NOMO-1 treated with dmso at 0.1 percent for 144 hours (cell line): ENCODE results near the gene C21orf91.

ENCODE experiments used
- DNase-seq: peaks from one replicate; lab custom pipeline; 2025; ENCODE audit not compliant: unreplicated experiment; lab: John Stamatoyannopoulos, UW

Gene C21orf91

GRCh38 chr21:17798796-17799195 is 20.4 kb downstream of the C21orf91 start:
- no peak for DNase-seq

- no peak for DNase-seq
These were observed 21.2 kb downstream of the C21orf91 start for GRCh38 chr21:17797967-17798366.

DNA sequence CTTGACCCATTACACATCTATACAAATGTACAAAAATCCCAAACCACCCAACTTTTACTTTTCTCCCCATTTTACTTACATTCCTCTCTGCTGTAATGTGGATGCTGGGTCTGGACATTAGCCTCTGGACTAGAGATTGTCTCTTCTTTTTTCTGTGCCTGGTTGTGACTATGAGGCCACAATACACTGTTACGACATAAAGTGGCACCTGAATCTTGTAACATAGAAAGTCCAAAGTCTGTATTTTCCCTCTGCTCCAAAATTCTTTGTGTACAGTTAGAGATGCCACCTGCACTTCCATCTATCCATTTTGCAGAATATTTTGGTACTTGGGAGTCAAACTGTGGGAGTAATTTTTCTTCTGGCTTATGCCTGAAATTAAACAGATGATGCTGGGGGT is 22.7 kb downstream of the C21orf91 start:
- no peak for DNase-seq

DNA sequence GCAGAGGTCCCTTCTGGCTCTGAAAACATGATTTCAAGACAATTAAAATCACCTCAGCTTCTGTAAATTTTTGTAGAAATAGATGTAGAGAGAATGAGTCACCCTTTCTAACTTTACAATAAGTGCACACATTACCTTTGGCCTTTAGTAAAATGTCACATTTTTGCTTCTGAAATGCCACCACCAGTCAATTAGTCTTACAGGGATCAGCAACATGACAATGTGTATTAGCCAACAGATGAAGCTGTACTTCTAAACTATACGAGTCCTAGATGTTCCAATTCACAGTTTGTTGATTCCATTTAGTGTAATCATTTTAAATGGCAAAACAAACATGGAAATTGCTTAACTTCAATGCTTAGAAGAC is 23.1 kb downstream of the C21orf91 start:
- no peak for DNase-seq

DNA sequence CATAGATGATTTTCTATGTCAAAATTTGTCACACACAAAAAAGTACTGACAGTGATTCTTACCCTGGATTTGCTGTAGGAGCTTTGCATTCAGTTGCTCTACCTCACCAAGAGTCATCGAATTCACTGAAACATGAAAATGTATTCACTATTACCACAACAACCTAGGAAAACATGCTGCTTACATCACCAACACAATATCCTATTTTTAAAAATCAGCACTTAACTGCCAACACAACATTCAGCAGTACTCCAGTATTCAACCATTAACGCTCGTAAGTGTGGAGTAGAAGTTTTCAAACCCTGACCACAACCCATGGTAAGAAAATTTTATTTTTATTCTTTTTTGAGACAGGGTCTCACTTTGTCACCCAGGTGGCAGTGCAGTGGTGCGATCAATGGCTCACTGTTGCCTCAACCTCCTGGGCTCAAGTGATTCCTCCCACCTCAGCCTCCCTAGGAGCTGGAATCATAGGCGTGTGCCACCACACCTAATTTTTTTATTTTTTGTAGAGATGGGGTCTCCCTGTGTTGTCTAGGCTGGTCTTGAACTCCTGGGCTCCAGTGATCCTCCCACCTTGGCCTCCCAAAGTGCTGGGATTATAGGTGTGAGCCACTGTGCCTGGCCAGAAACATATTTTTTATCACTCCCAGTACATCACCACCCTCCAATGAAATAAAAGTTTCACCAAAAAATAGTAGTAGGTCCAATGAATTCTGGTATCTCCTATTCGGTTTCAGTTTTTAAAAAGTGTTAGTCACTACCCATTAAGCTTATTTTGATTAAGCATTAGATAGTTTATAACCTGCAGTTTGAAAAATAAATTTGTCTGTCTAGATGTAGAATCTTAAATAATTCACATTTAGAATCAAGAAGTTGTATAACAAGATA is 23.8 kb downstream of the C21orf91 start:
- no peak for DNase-seq

GRCh38 chr21:17794518-17795145 is 24.5 kb downstream of the C21orf91 start:
- no peak for DNase-seq

DNA sequence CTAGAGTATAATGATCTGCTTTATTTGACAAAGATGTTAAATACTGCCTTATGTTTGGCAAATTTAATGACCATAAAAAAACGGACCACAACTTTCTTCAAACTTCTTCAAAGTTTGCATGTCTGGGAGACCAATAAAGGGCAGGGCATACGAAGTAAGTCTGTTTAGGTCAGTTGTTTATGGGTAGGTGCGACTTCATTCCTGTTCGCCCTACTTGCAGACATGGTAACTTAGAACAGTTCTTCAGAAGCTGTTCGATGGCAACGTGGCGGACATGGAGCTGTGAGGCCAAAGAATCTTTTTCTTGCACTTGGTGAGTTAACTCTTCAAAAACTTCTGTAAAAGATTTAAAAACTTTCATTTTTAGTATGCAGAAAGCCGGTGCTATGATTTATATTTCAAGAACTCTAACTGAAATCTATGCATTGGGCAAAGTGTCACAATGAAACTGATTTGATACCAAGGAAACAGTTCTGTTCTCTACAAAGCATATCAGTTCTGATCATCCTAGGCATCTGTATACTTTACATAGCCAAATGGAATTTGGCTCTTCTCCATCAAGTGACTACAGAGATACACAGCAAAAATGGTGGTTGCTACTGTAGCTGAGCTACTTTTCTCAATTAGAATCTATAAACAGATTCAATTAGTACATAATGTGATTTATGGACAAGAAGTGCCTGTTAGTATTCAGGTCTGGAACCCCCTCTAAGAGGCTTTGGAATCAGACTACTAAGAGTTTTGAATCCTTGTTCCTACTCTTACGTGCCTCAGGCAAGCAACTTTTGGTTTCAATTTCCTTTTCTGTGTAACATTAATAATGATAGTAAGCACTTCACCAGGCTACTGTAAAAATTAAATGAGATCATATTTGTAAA is 25.7 kb downstream of the C21orf91 start:
- no peak for DNase-seq

GRCh38 chr21:17789656-17790055 is 29.5 kb downstream of the C21orf91 start:
- DNase-seq: no peak

DNA sequence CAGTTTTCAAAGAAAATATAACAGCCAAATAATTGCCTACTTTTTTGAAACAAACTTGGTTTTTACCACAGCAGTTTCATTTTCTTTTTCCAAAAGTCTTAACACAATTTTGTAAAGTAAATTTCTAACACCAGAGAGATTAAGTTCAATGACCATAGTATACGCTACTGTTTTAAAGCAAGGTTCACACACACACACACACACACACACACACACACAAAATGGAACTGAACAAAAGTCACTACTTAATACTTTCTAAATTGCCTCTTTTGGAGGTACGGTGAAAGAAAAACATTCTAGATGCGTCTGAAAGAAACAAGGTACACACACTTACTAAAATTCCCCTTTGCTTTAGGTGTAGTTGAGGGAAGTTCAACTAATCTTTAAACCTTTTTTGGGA is 30.1 kb downstream of the C21orf91 start:
- DNase-seq: no peak

DNA sequence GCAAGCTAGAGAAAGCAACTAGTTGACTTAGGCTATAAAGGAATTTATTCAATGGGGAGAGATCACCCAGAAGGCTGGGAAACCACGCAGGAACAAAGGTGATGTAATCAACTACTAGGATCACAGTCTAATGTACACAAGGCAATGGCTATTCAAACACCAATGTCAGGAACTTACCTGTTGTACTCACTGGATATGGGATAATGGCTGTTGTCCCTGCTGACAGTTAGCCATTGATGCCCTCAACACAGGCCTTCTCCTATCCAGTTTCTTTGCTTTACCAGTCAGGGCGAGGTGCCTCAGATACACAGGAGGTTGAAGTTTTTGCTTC is 32.3 kb downstream of the C21orf91 start:
- DNase-seq: no peak

DNA sequence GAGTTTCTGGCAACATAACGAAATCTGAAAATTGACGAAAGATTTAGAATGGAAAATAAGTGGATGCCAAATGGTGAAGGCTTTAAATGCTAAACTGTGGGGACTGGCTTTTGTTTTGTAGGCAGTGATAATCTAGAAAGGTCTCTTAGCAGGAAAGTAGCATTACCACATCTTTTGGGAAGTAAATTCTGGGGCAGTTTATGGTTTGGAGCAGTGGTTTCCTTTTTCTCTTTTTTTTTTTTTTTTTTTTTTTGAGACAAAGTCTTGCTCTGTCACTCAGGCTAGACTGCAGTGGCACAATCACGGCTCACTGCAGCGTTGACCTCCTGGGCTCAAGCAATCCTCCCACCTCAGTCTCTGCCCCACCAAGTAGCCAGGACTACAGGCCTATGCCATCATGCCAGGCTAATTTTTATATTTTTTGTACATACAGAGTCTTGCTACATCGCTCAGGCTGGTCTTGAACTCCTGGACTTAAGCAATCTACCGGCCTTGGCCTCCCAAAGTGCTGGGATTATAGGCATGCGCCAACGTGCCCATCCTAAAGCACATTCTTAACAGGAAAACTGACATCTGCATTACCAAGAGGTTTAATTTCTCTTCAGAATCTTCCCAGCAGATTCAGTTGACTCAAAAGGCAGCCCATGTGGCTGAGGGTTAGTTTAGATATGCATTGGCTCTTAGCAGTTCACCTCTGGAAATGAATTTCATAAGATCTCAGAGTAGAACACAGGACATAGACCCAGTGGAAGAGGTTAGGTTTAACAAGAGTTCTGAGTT is 32.9 kb downstream of the C21orf91 start:
- peak; percentile 16 for DNase-seq

DNA sequence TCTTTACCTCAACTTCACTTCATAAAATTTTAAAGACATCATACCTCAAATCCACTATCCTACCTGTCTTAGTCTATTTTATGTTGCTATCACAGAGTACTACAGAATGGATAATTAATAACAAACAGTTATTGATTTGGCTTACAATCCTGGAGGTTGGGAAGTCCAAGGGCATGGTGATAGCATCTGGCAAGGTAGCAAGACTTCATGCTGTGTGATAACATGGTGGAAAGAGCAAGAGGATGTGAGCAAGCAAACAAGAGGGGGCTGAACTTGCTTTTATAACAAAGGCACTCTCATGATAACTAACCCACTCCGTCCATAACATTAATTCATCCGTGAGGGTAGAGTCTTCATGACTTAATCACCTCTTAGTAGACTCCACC is 33.8 kb downstream of the C21orf91 start:
- no peak for DNase-seq

DNA sequence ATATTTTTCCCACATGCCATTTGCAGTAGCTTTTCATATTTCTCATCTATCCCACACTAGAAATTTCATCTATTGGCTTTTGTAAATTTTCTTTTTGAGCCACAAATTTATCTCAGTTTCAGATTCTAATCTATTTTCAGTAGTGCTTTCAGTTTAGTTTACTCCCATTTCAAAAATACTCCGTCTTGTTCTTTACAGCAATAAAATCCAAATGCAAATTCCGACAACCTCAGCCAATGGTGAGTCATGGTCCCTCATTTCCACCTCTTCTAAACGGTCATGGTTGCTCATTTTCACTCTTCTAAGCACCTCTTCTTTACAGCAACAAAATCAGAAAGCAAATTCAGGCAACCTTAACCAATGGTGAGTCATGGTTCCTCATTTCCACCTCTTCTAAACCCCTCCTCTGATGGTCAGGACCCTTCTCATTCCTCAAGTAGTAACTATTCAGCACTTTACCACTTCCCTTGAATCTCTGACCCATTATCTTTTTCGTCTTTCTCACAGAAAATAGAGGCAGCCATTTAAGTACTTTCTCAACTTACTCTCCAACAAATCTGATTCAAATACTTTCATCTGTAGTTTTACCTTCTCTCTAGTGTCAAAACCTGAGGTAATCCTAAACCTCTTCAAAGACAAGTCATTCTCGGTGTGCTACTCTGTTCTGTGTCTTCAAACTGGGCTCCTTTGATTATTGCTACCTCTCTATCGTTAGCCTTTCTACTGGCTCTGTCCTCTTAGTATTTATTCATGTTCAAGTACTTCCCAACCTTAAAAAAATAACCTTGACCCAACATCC is 34.4 kb downstream of the C21orf91 start:
- peak; percentile 35 for DNase-seq

DNA sequence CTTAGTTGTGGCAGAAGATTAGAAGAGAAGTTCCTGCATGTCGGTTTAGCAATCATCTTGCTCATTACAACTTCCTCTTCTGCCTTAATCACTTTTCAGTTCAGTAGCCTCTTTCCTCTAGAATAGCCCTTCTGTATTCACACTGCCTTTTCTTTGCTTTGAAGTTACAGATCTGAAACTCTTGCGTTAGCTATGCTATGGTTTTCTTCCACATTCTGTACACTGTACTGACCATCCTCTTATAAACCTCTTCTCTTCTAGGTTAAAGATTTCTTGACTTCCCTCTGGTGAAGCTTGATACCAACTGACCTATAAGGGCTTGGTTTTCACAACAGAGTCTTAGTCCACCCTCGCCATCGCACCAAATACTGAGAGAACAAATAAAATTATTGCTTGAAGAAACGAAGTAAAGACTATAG is 35.0 kb downstream of the C21orf91 start:
- peak; percentile 77 for DNase-seq

DNA sequence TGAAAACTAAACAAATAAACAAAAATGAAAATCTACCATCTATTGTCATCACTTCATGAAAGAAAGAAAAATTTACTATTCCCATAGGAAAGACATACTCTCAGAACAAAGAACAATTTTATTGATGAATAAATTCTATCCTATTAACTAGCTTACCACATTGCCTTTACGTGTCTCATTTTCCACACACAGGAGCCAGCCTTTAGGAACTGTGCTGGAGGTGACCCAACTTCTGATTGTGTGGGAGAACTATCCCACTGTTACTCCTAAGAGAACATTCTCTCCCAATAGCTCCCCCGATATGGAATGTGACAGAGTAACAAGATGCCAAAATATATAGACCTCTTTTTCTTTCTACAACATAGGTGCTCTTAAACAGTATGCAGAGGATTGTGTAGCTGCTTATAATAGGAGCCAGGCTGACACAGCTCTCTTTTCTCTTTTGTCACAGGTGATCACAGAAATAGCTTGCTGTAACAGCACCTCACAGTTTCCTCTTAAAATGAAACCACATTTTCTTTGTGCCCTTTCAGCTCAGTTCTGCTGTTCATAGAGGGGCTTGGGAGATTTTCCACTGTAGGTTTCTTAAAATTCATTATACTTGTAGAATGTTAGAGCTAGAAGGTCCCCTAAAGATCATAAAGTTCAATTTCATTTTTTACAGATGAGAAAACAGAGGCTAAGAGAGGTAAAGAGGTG is 35.5 kb downstream of the C21orf91 start:
- peak; percentile 74 for DNase-seq

GRCh38 chr21:17783003-17783402 is 36.2 kb downstream of the C21orf91 start:
- DNase-seq: no peak

DNA sequence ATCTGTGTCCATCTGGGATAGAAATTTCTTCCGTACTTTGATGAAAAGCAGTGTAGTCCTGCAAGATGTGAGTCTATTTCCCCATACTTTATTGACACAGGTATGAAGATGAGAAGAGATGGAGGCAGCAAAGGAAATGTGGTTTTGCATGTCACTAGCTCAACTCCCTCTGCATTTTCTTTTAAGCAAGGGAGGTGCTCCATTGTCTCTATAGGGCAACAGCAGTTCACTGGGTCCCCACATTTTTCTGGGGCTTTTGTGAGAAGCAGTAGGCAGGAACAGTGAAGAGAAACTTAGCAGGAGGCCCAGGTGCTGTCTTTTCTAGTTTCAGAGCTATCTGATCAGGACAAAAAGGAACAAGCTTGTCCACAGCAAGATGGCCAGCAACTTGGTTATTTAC is 37.1 kb downstream of the C21orf91 start:
- no peak for DNase-seq

DNA sequence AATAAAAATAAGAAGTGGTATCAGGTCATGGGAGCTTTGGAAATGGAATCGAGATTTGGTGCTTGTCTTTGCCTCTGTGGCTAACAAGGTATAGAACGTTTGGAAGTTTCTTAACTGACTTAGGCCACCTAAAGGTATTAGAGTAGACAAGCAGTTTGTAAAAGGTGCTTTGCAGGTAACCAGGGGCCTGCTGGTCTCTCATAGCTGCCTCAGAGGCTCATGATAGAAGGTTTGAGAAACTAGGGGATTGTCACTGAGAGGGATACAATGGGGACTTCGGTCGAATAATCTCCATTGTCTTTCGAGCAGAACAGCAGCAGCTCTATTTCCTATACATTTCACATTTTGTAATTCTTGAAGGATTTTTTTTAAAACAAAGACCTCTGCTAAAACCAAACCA is 37.6 kb downstream of the C21orf91 start:
- DNase-seq: no peak

DNA sequence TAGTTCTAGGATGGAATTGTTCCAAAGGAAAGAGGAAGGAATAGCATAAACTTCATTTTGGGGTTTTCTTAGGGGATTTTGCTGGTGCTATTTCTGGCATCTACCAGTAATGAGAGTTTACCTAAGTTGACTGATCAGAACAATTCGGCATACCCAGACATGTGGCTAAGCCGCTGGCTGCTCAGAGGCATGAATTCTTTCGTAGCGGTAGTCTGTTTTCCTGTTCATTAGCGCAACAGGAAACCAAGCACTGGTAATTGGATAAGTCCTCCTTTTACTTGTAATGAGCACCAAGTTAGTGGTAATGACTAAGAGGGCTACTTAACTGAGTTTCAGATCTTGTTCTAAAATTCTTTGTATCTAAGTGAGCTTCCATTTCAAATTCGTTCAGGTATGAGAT is 38.6 kb downstream of the C21orf91 start:
- DNase-seq: peak; percentile 47

- DNase-seq: no peak
These were observed 39.2 kb downstream of the C21orf91 start for GRCh38 chr21:17779980-17780379.
